ENCODE measurements around the gene MUC6.

MUC6 gene

DNA sequence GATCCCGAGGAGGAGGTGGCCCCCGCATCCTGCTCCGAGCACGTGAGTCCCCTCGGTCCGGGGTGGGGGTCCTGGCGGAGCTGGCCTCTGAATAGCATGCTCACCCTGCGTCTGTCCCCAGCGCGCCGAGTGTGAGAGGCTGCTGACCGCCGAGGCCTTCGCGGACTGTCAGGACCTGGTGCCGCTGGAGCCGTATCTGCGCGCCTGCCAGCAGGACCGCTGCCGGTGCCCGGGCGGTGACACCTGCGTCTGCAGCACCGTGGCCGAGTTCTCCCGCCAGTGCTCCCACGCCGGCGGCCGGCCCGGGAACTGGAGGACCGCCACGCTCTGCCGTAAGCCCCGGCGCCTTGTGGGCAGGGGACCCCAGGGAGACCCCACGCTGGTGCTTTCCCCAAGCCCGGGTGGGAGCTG is 41.7 kb upstream of the MUC6 start:
- Histone ChIP-seq H3K9me3 (ENCODE audit: severe bottlenecking) (no peaks in the 10 kb centered on the region), H3K4me1 (ENCODE audit: insufficient read depth, poor library complexity, severe bottlenecking) (peaks cover 8% of the 10 kb centered on the region), H3K36me3 (ENCODE audit: low read depth) (no peaks in the 10 kb centered on the region), H3K27ac (ENCODE audit: poor library complexity, severe bottlenecking) (no peak overlapping the region), H3K27me3 (ENCODE audit: insufficient read depth, poor library complexity, severe bottlenecking) (no peaks in the 10 kb centered on the region), H3K4me3 (ENCODE audit: severe bottlenecking) (no peak overlapping the region)
- peak; percentile 62 for DNase-seq (ENCODE audit: low spot score)
- ATAC-seq (ENCODE audit: low read depth), result no peak
- TF ChIP-seq, protein P1, sequence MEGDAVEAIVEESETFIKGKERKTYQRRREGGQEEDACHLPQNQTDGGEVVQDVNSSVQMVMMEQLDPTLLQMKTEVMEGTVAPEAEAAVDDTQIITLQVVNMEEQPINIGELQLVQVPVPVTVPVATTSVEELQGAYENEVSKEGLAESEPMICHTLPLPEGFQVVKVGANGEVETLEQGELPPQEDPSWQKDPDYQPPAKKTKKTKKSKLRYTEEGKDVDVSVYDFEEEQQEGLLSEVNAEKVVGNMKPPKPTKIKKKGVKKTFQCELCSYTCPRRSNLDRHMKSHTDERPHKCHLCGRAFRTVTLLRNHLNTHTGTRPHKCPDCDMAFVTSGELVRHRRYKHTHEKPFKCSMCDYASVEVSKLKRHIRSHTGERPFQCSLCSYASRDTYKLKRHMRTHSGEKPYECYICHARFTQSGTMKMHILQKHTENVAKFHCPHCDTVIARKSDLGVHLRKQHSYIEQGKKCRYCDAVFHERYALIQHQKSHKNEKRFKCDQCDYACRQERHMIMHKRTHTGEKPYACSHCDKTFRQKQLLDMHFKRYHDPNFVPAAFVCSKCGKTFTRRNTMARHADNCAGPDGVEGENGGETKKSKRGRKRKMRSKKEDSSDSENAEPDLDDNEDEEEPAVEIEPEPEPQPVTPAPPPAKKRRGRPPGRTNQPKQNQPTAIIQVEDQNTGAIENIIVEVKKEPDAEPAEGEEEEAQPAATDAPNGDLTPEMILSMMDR (IDR thresholded peaks at IDR 0.05; ENCODE audit: poor library complexity, severe bottlenecking), result no peak

DNA sequence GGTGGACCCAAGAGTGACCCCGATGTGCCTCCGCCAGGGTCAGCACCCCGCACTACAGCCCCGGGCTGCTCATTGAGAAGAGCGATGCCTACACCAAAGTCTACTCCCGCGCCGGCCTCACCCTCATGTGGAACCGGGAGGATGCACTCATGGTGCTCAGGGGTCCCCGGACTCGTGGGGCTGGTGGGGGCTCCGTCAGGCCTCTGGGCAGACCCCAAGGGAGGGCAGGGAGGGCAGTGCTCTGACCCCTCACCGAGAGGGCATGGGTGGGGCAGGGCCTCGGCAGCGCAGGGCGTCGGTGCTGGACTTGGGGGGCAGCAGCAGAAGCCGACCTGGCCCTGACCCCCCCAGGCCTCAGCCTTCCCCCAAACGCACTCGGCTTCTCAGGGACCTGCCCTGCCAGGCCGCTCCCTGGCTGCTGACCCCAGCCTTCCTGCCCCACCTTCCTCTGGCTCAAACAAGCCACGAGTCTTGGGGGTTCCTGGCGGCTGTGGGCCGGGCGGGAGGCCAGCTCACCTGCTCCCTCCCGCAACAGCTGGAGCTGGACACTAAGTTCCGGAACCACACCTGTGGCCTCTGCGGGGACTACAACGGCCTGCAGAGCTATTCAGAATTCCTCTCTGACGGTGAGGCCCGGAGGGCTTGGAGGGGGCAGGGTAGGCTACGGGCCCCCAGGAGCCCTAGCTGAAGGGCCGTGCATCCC is 41.0 kb upstream of the MUC6 start:
- ATAC-seq (ENCODE audit: low read depth) (no peak), DNase-seq (ENCODE audit: low spot score) (peak; percentile 65)
- TF ChIP-seq, protein P1 (IDR thresholded peaks at IDR 0.05; ENCODE audit: poor library complexity, severe bottlenecking), result no peak
- Histone ChIP-seq H3K4me1 (ENCODE audit: insufficient read depth, poor library complexity, severe bottlenecking) (peaks cover 15% of the 10 kb centered on the region), H3K27me3 (ENCODE audit: insufficient read depth, poor library complexity, severe bottlenecking) (no peaks in the 10 kb centered on the region), H3K4me3 (ENCODE audit: severe bottlenecking) (no peak overlapping the region), H3K27ac (ENCODE audit: poor library complexity, severe bottlenecking) (no peak overlapping the region), H3K9me3 (ENCODE audit: severe bottlenecking) (no peaks in the 10 kb centered on the region), H3K36me3 (ENCODE audit: low read depth) (no peaks in the 10 kb centered on the region)

DNA sequence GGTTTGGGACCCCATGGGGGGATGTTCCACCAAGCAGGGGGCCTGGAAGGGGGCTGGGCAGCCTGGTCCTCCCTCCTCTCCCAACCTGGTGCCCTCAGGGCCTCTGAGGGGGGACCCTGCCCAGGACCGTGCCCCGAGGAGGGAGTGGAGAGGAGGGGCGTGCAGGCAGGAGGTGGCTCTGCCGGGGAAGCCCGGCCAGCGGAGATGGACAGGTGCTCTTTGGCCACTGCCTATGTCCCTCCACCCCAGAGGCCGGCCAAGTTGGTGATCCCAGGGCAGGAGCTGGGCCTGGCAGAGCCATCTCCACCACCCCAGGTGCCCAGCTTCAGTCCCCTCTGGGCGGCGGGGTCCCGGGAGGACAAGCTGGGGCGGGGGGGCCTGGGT is 40.5 kb upstream of the MUC6 start:
- no peak for DNase-seq (ENCODE audit: low spot score)
- TF ChIP-seq, protein P1 (IDR thresholded peaks at IDR 0.05; ENCODE audit: poor library complexity, severe bottlenecking), result no peak
- H3K27ac ChIP-seq (ENCODE audit: poor library complexity, severe bottlenecking), result no peak overlapping the region
- H3K4me1 ChIP-seq (ENCODE audit: insufficient read depth, poor library complexity, severe bottlenecking), result peaks cover 16% of the 10 kb centered on the region
- H3K27me3 ChIP-seq (ENCODE audit: insufficient read depth, poor library complexity, severe bottlenecking), result no peaks in the 10 kb centered on the region
- no peak overlapping the region for H3K4me3 ChIP-seq (ENCODE audit: severe bottlenecking)
- H3K9me3 ChIP-seq (ENCODE audit: severe bottlenecking), result no peaks in the 10 kb centered on the region
- no peaks in the 10 kb centered on the region for H3K36me3 ChIP-seq (ENCODE audit: low read depth)
- ATAC-seq (ENCODE audit: low read depth), result no peak

DNA sequence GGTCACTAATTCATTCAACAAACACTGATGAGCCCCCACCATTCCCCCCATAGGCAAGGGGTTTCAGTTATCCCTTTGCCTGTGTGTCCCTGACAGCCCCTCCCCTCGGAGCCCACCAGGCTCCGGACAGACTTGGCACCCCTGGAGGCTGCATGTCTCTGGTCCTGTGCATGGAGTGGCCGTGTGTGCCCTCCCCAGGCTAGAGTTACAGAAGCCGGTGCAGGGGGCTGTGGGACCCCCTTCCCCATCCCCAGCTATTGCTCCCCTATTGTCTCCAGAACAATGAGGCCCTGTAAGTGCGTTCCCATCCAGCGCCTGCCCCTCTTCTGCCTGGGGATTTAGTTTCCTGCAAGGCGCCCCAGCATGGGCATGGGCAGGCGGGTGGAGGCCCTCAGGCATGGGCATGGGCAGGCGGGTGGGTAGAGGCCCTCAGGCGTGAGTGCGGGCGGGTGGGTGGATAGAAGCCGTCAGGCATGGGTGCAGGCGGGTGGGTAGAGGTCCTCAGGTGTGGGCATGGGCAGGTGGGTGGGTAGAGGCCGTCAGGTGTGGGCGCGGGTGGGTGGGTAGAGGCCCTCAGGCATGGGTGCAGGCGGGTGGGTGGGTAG is 39.6 kb upstream of the MUC6 start:
- H3K4me1 ChIP-seq (ENCODE audit: insufficient read depth, poor library complexity, severe bottlenecking), result peaks cover 16% of the 10 kb centered on the region
- TF ChIP-seq, protein P1 (IDR thresholded peaks at IDR 0.05; ENCODE audit: poor library complexity, severe bottlenecking), result no peak
- no peaks in the 10 kb centered on the region for H3K9me3 ChIP-seq (ENCODE audit: severe bottlenecking)
- H3K36me3 ChIP-seq (ENCODE audit: low read depth), result no peaks in the 10 kb centered on the region
- ATAC-seq (ENCODE audit: low read depth) (no peak), DNase-seq (ENCODE audit: low spot score) (peak; percentile 63)
- no peak overlapping the region for H3K4me3 ChIP-seq (ENCODE audit: severe bottlenecking)
- H3K27ac ChIP-seq (ENCODE audit: poor library complexity, severe bottlenecking), result no peak overlapping the region
- H3K27me3 ChIP-seq (ENCODE audit: insufficient read depth, poor library complexity, severe bottlenecking), result no peaks in the 10 kb centered on the region

DNA sequence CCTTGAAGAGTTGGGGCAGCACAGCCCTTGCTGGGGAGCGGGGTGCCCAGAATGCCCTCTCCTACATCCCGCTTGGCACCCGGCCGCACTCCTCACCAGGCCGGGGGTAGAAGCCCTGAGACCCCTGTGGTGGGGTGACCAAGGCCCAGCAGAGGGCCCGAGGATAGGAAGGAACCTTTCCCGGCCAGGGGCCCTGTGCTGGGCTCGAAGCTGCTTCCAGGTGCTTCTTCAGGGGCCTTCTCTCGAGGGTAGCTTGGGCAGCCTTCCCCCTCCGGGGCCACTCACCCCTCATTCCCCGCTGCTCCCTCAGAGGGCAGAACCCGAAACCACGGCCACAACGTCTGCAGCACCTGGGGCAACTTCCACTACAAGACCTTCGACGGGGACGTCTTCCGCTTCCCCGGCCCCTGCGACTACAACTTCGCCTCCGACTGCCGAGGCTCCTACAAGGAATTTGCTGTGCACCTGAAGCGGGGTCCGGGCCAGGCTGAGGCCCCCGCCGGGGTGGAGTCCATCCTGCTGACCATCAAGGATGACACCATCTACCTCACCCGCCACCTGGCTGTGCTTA is 38.9 kb upstream of the MUC6 start:
- Histone ChIP-seq H3K36me3 (ENCODE audit: low read depth) (no peaks in the 10 kb centered on the region), H3K27ac (ENCODE audit: poor library complexity, severe bottlenecking) (no peak overlapping the region), H3K9me3 (ENCODE audit: severe bottlenecking) (no peaks in the 10 kb centered on the region), H3K4me1 (ENCODE audit: insufficient read depth, poor library complexity, severe bottlenecking) (peaks cover 16% of the 10 kb centered on the region), H3K27me3 (ENCODE audit: insufficient read depth, poor library complexity, severe bottlenecking) (no peaks in the 10 kb centered on the region), H3K4me3 (ENCODE audit: severe bottlenecking) (no peak overlapping the region)
- no peak for ATAC-seq (ENCODE audit: low read depth)
- TF ChIP-seq, protein P1 (IDR thresholded peaks at IDR 0.05; ENCODE audit: poor library complexity, severe bottlenecking), result no peak
- peak; percentile 61 for DNase-seq (ENCODE audit: low spot score)

Measured in RWPE2 (cell line).